Fibroblast of the conjunctiva (primary cell): ENCODE results near the gene NEK5.
"Not testable (repeated sequence)": the region's sequence is repeated elsewhere in the genome, so short reads cannot be mapped to it uniquely, and the experiment has no call there.

ENCODE experiments used
- DNase-seq: peaks from one replicate; pipeline ENCODE4 v3.0.0-alpha.2; 2010; ENCODE audit warnings: low read depth

Gene NEK5

GRCh38 chr13:52070929-52071523 is 57.8 kb downstream of the NEK5 start:
- DNase-seq: peak; percentile 3

GRCh38 chr13:52067237-52067636 is 61.6 kb downstream of the NEK5 start:
- DNase-seq: no peak

- no peak for DNase-seq
These were observed 67.3 kb downstream of the NEK5 start for GRCh38 chr13:52061587-52061986.

GRCh38 chr13:52061064-52061463 is 67.8 kb downstream of the NEK5 start:
- DNase-seq: not testable (repeated sequence)

GRCh38 chr13:52053460-52053859 is 75.4 kb downstream of the NEK5 start:
- no peak for DNase-seq

GRCh38 chr13:52051400-52051799 is 77.5 kb downstream of the NEK5 start:
- no peak for DNase-seq

GRCh38 chr13:52048516-52048915 is 80.4 kb downstream of the NEK5 start:
- DNase-seq: no peak

- no peak for DNase-seq
These were observed 81.4 kb downstream of the NEK5 start for GRCh38 chr13:52047463-52047862.

GRCh38 chr13:52043675-52044074 is 85.2 kb downstream of the NEK5 start:
- no peak for DNase-seq

- no peak for DNase-seq
These were observed 92.8 kb downstream of the NEK5 start for GRCh38 chr13:52036037-52036436.

GRCh38 chr13:52034616-52035226 is 94.2 kb downstream of the NEK5 start:
- no peak for DNase-seq

- no peak for DNase-seq
These were observed 95.8 kb downstream of the NEK5 start for GRCh38 chr13:52033039-52033438.

GRCh38 chr13:52030401-52030800 is 98.5 kb downstream of the NEK5 start:
- not testable (repeated sequence) for DNase-seq

- no peak for DNase-seq
These were observed 99.3 kb downstream of the NEK5 start for GRCh38 chr13:52029569-52029968.

GRCh38 chr13:52027832-52028231 is 101.0 kb downstream of the NEK5 start:
- no peak for DNase-seq

GRCh38 chr13:52026246-52026626 is 102.6 kb downstream of the NEK5 start:
- DNase-seq: no peak

GRCh38 chr13:52025475-52026245 is 103.2 kb downstream of the NEK5 start:
- DNase-seq: no peak

- no peak for DNase-seq
These were observed 104.4 kb downstream of the NEK5 start, which contains the start of gene UTP14C for GRCh38 chr13:52024481-52024880. Gene UTP14C, plus strand, starts transcription at chr13:52024691. Its CDS starts 4,114 bp downstream, at chr13:52028805.

- DNase-seq: no peak
These were observed 106.5 kb downstream of the NEK5 start for GRCh38 chr13:52022356-52022755.

- no peak for DNase-seq
These were observed 108.7 kb downstream of the NEK5 start for GRCh38 chr13:52020191-52020590.

- DNase-seq: no peak
These were observed 112.6 kb downstream of the NEK5 start for GRCh38 chr13:52016296-52016695.

- DNase-seq: no peak
These were observed 116.4 kb downstream of the NEK5 start for GRCh38 chr13:52012512-52012836.
